IMR-90 (cell line): ENCODE data around the gene TIAM2. TPM values are rescaled to one million over a fixed set of nuclear protein-coding genes. Genes with fewer than 3 reads are reported as not detected.

ENCODE experiments used
- ATAC-seq: fragments of 200-7000 bp; cut with Tn5 transposase; 2 replicates; pipeline ENCODE4 v1.9.1; 2020; ENCODE audit warnings: low read depth, mild to moderate bottlenecking, moderate library complexity
- BruUV-seq: library from RNA; stranded (reverse); fragments of 400-500 nt; replicated peaks from 2 replicates; lab custom pipeline; 2021; lab: Mats Ljungman, UMichigan
- CTCF ChIA-PET: fragments of 300-600 bp; formaldehyde crosslinking; extraction: SDS; loops from one replicate; lab custom pipeline; 2021; ENCODE audit warnings: antibody characterized with exemption; lab: Yijun Ruan, JAX
- POLR2A ChIA-PET: fragments of 300-600 bp; sonication (Branson Sonifier 250); formaldehyde crosslinking; loops from one replicate; lab custom pipeline; 2022; ENCODE audit warnings: antibody characterized with exemption; ENCODE audit not compliant: unreplicated experiment; lab: Charles Lee
- DNase-seq: peaks from one replicate; pipeline ENCODE4 v3.0.0; 2013
- H2AFZ ChIP-seq: replicated peaks from 2 replicates; pipeline ENCODE3; 2013; ENCODE audit warnings: low read length, mild to moderate bottlenecking; ENCODE audit not compliant: poor library complexity
- H2AK5ac ChIP-seq: 2 replicates; pipeline ENCODE4 v1.6.1; 2013; ENCODE audit warnings: low read depth, low read length, inconsistent platforms
- H2AK9ac ChIP-seq: replicated peaks from 2 replicates; pipeline ENCODE3; 2013; ENCODE audit warnings: mild to moderate bottlenecking, low read depth, low read length, moderate library complexity; ENCODE audit not compliant: poor library complexity
- H2BK120ac ChIP-seq: 2 replicates; pipeline ENCODE4 v1.6.1; 2013; ENCODE audit warnings: low read depth, low read length, inconsistent platforms
- H2BK15ac ChIP-seq: 3 replicates; pipeline ENCODE4 v1.6.1; 2013; ENCODE audit warnings: low read depth, low read length, inconsistent platforms
- H2BK20ac ChIP-seq: 2 replicates; pipeline ENCODE4 v1.6.1; 2013; ENCODE audit warnings: low read depth, mild to moderate bottlenecking, inconsistent platforms, low read length, moderate library complexity
- H2BK5ac ChIP-seq: 2 replicates; pipeline ENCODE4 v1.6.1; 2013; ENCODE audit warnings: mild to moderate bottlenecking, low read depth, low read length, inconsistent platforms; ENCODE audit not compliant: poor library complexity, severe bottlenecking
- H3K14ac ChIP-seq: replicated peaks from 2 replicates; pipeline ENCODE4 v1.6.1; 2013; ENCODE audit warnings: low read depth, low read length, inconsistent platforms
- H3K18ac ChIP-seq: 2 replicates; pipeline ENCODE4 v1.6.1; 2013; ENCODE audit warnings: low read depth, low read length, control low read depth
- H3K23ac ChIP-seq: 2 replicates; pipeline ENCODE4 v1.6.1; 2013; ENCODE audit warnings: low read depth, low read length, inconsistent platforms
- H3K27ac ChIP-seq: 2 replicates; pipeline ENCODE4 v1.5.1; 2013; ENCODE audit warnings: mild to moderate bottlenecking, control low read depth, low read length; ENCODE audit not compliant: insufficient read depth
- H3K27me3 ChIP-seq: 2 replicates; pipeline ENCODE4 v1.6.1; 2013; ENCODE audit warnings: low read length; ENCODE audit not compliant: control insufficient read depth, insufficient read depth
- H3K36me3 ChIP-seq: 2 replicates; pipeline ENCODE4 v1.6.1; 2013; ENCODE audit warnings: low read length, mixed read lengths; ENCODE audit not compliant: control insufficient read depth, insufficient read depth
- H3K4ac ChIP-seq: 2 replicates; pipeline ENCODE4 v1.6.1; 2013; ENCODE audit warnings: low read depth, low read length, inconsistent platforms
- H3K4me1 ChIP-seq: 2 replicates; pipeline ENCODE4 v1.6.1; 2013; ENCODE audit warnings: low read length, mixed read lengths; ENCODE audit not compliant: control insufficient read depth, insufficient read depth
- H3K4me2 ChIP-seq: 2 replicates; pipeline ENCODE4 v1.6.1; 2013; ENCODE audit warnings: low read depth, mild to moderate bottlenecking, control low read depth, low read length, moderate library complexity
- H3K4me3 ChIP-seq: 2 replicates; pipeline ENCODE4 v1.5.1; 2013; ENCODE audit warnings: low read depth, mild to moderate bottlenecking, control low read depth, low read length, moderate library complexity; ENCODE audit not compliant: insufficient read depth
- H3K56ac ChIP-seq: 2 replicates; pipeline ENCODE4 v1.6.1; 2013; ENCODE audit warnings: low read length, inconsistent platforms; ENCODE audit not compliant: insufficient read depth; ENCODE audit errors: extremely low read depth
- H3K79me1 ChIP-seq, 2 experiments: 2 replicates each; pipeline ENCODE4 v1.6.1; 2013; ENCODE audit warnings: low read length in 2 of 2, inconsistent platforms in 1 of 2, low read depth in 1 of 2
- H3K9ac ChIP-seq: 2 replicates; pipeline ENCODE4 v1.6.1; 2013; ENCODE audit warnings: low read depth, low read length, control low read depth
- H3K9me1 ChIP-seq: 2 replicates; pipeline ENCODE4 v1.6.1; 2013; ENCODE audit warnings: low read length, inconsistent platforms; ENCODE audit not compliant: insufficient read depth
- H3K9me3 ChIP-seq: 2 replicates; pipeline ENCODE4 v1.6.1; 2013; ENCODE audit warnings: low read length; ENCODE audit not compliant: control insufficient read depth, insufficient read depth
- H4K20me1 ChIP-seq: 2 replicates; pipeline ENCODE4 v1.6.1; 2013; ENCODE audit warnings: low read length, inconsistent platforms; ENCODE audit not compliant: insufficient read depth
- H4K5ac ChIP-seq: 2 replicates; pipeline ENCODE4 v1.6.1; 2013; ENCODE audit warnings: mild to moderate bottlenecking, low read depth, low read length, control low read depth
- H4K8ac ChIP-seq, 2 experiments: 2 replicates each; pipeline ENCODE4 v1.6.1; 2013; ENCODE audit warnings: low read depth in 2 of 2, low read length in 2 of 2, control low read depth in 1 of 2, inconsistent platforms in 1 of 2
- H4K91ac ChIP-seq: 2 replicates; pipeline ENCODE4 v1.6.1; 2013; ENCODE audit warnings: low read depth, low read length, inconsistent platforms; ENCODE audit not compliant: insufficient read depth
- BHLHE40 ChIP-seq: fragments of 150-350 bp; IDR thresholded peaks from 2 replicates; pipeline ENCODE4 v1.6.1; 2016; ENCODE audit warnings: mild to moderate bottlenecking, low read depth, low read length
- CEBPB ChIP-seq: IDR thresholded peaks from 2 replicates; pipeline ENCODE4 v1.6.1; 2012; ENCODE audit warnings: low read depth, low read length, improper control_type of control experiment
- CHD1 ChIP-seq: IDR thresholded peaks from 2 replicates; pipeline ENCODE4 v1.6.1; 2012; ENCODE audit warnings: low read depth, low read length, improper control_type of control experiment
- ELK1 ChIP-seq: fragments of 150-350 bp; IDR thresholded peaks from 2 replicates; pipeline ENCODE4 v1.6.1; 2016; ENCODE audit warnings: low read depth, mild to moderate bottlenecking, low read length, moderate library complexity, borderline replicate concordance
- MAFK ChIP-seq: IDR thresholded peaks from 2 replicates; pipeline ENCODE4 v1.6.1; 2012; ENCODE audit warnings: low read depth, low read length, improper control_type of control experiment
- MAZ ChIP-seq: IDR thresholded peaks from 2 replicates; pipeline ENCODE4 v1.6.1; 2012; ENCODE audit warnings: low read depth, mild to moderate bottlenecking, low read length, improper control_type of control experiment, moderate library complexity, borderline replicate concordance
- MXI1 ChIP-seq: IDR thresholded peaks from 2 replicates; pipeline ENCODE4 v1.6.1; 2012; ENCODE audit warnings: low read depth, mild to moderate bottlenecking, low read length, moderate library complexity, borderline replicate concordance
- RCOR1 ChIP-seq: IDR thresholded peaks from 2 replicates; pipeline ENCODE4 v1.6.1; 2012; ENCODE audit warnings: mild to moderate bottlenecking, low read length, improper control_type of control experiment; ENCODE audit not compliant: insufficient replicate concordance
- WGBS, 2 experiments: methylation state at CpG; one replicate each; pipeline versions ENCODE4 v1.1.5 to v1.1.7; 2013; ENCODE audit warnings: missing lambda C conversion rate in 2 of 2; ENCODE audit not compliant: insufficient read length in 1 of 2; ENCODE audit errors: extremely low coverage in 2 of 2; 5-methylcytosine and 5-hydroxymethylcytosine counted together
- dilution Hi-C: fragments of 300-500 bp; cut with HindIII; formaldehyde crosslinking; loops from one replicate; pipeline ENCODE4 v1.14.3; 2018; ENCODE audit warnings: low sequenced_read_pairs; ENCODE audit not compliant: unreplicated experiment
- in situ Hi-C: fragments of 300-500 bp; cut with MboI; formaldehyde crosslinking; loops from 3 replicates; pipeline ENCODE4 v1.14.3; 2019; ENCODE audit warnings: low sequenced_read_pairs, inconsistent platforms, mixed read lengths
- intact Hi-C: fragments of 100-400 bp; cut with micrococcal nuclease; formaldehyde crosslinking; loops from 2 replicates; pipeline ENCODE4 v1.10.0; 2022
- polyA plus RNA-seq, 3 experiments: library from polyadenylated mRNA; depleted of rRNA; stranded (reverse); fragments of >200 nt; gene quantifications; 2 replicates each; pipeline ENCODE4 v1.2.3, GENCODE V29; 2012; ENCODE audit warnings: low replicate concordance in 1 of 3
- total RNA-seq: library from RNA; depleted of rRNA; stranded (reverse); fragments of >200 nt; gene quantifications from 2 replicates; pipeline ENCODE4 v1.2.3, GENCODE V29; 2012
- TF ChIP-seq, protein P1 (sequence below): fragments of 150-350 bp; IDR thresholded peaks from 2 replicates; pipeline ENCODE4 v1.6.1; 2017; ENCODE audit warnings: mild to moderate bottlenecking, antibody characterized with exemption, low read length, low read depth

Gene TIAM2
- total and polyA plus RNA-seq, 2 of the 4 experiments (the other 2 are of a cell fraction): 3.1 to 4.7 TPM

DNA sequence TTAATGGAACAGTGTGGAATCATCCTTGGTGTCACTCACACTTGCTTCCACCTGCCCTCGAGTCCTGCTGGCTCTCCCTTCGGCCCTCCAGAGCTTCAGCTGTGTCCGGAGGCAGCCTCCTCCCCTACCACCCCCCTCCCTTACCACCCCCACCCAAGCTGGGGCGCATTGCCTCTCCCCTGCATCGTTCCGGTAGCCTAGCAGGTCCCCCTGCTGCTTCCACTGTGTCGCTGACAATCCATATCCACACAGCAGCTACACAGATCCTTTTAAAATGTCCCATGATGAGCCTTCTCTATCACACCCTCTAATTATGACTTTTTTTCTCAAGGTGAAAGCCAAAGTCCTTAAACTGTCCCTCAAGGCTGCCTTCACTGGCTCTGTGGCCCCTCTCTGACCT, 117.6 kb downstream of the TIAM2 start:
- Histone ChIP-seq H2AK9ac (no peak overlapping the region), H3K14ac (no peak overlapping the region), H3K27ac (no peak overlapping the region), H4K91ac (no peak overlapping the region; the same call in 1 of the 2 replicates), H3K9ac (no peak overlapping the region), H3K18ac (no peak overlapping the region), H2BK120ac (no peak overlapping the region), H3K4me3 (no peak overlapping the region), H4K20me1 (no peaks in the 10 kb centered on the region), H2BK20ac (no peak overlapping the region), H2AK5ac (no peak overlapping the region), H4K8ac (no peak overlapping the region), H3K36me3 (no peaks in the 10 kb centered on the region), H3K79me1 (peaks cover 0 to 8% of the 10 kb centered on the region in 2 experiments; a peak in 2 of 4 replicates), H2AFZ (no peak overlapping the region), H3K4ac (0 out of 2 replicates have a peak overlapping the region, but pooled peaks have one; percentile 8), H2BK5ac (no peak overlapping the region), H3K4me2 (no peak overlapping the region), H3K56ac (no peak overlapping the region), H2BK15ac (no peak overlapping the region; the same call in 2 of the 3 replicates), H3K4me1 (peaks cover 6% of the 10 kb centered on the region; the same call in 1 of the 2 replicates), H3K23ac (no peak overlapping the region), H3K9me1 (peaks cover 2% of the 10 kb centered on the region), H4K5ac (no peak overlapping the region), H3K27me3 (no peaks in the 10 kb centered on the region; the same call in 1 of the 2 replicates), H3K9me3 (0 out of 2 replicates have a peak, but pooled peaks cover 3% of the 10 kb centered on the region)
- POLR2A ChIA-PET: no interaction called here
- 83% methylated on average over 4 of the region's 7 CpGs; no CpG with 5 or more reads in 1 of the 2 experiments for WGBS, 2 experiments
- intact Hi-C loops: no loop called here
- CTCF ChIA-PET: no interaction called here
- dilution Hi-C loops: no loop called here
- in situ Hi-C loops: no loop called here
- no TSS peak for BruUV-seq
- TF ChIP-seq CEBPB (no peak), RCOR1 (no peak), ELK1 (no peak), MAZ (no peak), CHD1 (no peak), BHLHE40 (no peak), MXI1 (no peak), MAFK (no peak)
- TF ChIP-seq, protein P1, sequence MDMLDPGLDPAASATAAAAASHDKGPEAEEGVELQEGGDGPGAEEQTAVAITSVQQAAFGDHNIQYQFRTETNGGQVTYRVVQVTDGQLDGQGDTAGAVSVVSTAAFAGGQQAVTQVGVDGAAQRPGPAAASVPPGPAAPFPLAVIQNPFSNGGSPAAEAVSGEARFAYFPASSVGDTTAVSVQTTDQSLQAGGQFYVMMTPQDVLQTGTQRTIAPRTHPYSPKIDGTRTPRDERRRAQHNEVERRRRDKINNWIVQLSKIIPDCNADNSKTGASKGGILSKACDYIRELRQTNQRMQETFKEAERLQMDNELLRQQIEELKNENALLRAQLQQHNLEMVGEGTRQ: no peak
- no peak for ATAC-seq
- no peak for DNase-seq
